Kidney (tissue), 14 donors: ENCODE data around the gene NUDT16L1. TPM values are rescaled to one million over a fixed set of nuclear protein-coding genes. Genes with fewer than 3 reads are reported as not detected.

ENCODE experiments used
- DNase-seq, 5 donors: peaks; one replicate each; pipeline ENCODE4 v3.0.0-alpha.2; 2013 to 2020
- FAIRE-seq: peaks from 2 replicates; lab custom pipeline; 2012; peaks lifted over from hg19 to GRCh38; lab: Jason Lieb, UNC
- H3K27ac ChIP-seq, 2 donors: one replicate each; pipeline ENCODE4 v1.7.0; 2013; ENCODE audit warnings: low read depth in 2 of 2, low read length in 2 of 2, inconsistent platforms in 1 of 2
- H3K27me3 ChIP-seq: one replicate; pipeline ENCODE4 v1.7.1; 2013; ENCODE audit warnings: low read length, inconsistent platforms; ENCODE audit not compliant: control insufficient read depth, insufficient read depth
- H3K36me3 ChIP-seq, 3 donors: one replicate each; pipeline versions ENCODE4 v1.7.0 to v1.7.1; 2013; ENCODE audit warnings: low read length in 3 of 3, control low read depth in 1 of 3, inconsistent platforms in 1 of 3; ENCODE audit not compliant: insufficient read depth in 3 of 3, control insufficient read depth in 2 of 3
- H3K4me1 ChIP-seq, 3 donors: one replicate each; pipeline versions ENCODE4 v1.7.0 to v1.7.1; 2013; ENCODE audit warnings: low read length in 3 of 3, inconsistent platforms in 1 of 3, low read depth in 1 of 3; ENCODE audit not compliant: control insufficient read depth in 2 of 3, insufficient read depth in 2 of 3
- H3K4me3 ChIP-seq, 3 donors: one replicate each; pipeline versions ENCODE4 v1.7.0 to v1.8.1; 2013; ENCODE audit warnings: low read length in 3 of 3, control low read depth in 1 of 3, inconsistent platforms in 1 of 3
- H3K9ac ChIP-seq, 3 donors: one replicate each; pipeline versions ENCODE4 v1.7.0 to v1.7.1; 2013; ENCODE audit warnings: low read length in 3 of 3, control low read depth in 1 of 3, inconsistent platforms in 1 of 3
- H3K9me3 ChIP-seq, 3 donors: one replicate each; pipeline versions ENCODE4 v1.7.0 to v1.7.1; 2013; ENCODE audit warnings: low read length in 3 of 3, control low read depth in 1 of 3, inconsistent platforms in 1 of 3; ENCODE audit not compliant: control insufficient read depth in 2 of 3, insufficient read depth in 1 of 3
- intact Hi-C: fragments of 100-400 bp; cut with DNase I; formaldehyde crosslinking; loops from one replicate; pipeline ENCODE4 v1.11.1; 2022
- polyA plus RNA-seq: library from polyadenylated mRNA; stranded (reverse); fragments of 350-450 nt; fragmentation: Illumina TruSeq; extraction: RNeasy Lipid Tissue Mini Kit (QIAGEN cat#74804); gene quantifications from one replicate; pipeline ENCODE4 v1.2.3, GENCODE V29; 2014; ENCODE audit warnings: low read depth, low replicate concordance; ENCODE audit not compliant: insufficient read depth
- total RNA-seq: library from RNA; stranded (reverse); fragmentation: NEBNext Ultra II Directional; extraction: Animal tissue kit (Norgen Biotek cat#: 25700); gene quantifications from one replicate; pipeline ENCODE4 v1.2.1, GENCODE V29; 2021
- TF ChIP-seq, protein P1 (sequence below): IDR thresholded peaks from 3 replicates; pipeline ENCODE4 v1.5.1; 2012; ENCODE audit warnings: mild to moderate bottlenecking, moderate library complexity, borderline replicate concordance; ENCODE audit not compliant: insufficient read depth; ENCODE audit errors: extremely low read depth
- donor health status: control.
- donor health status: control.
- donor health status: control.
- donor health status: control.
- donor health status: control.
- donor health status: DM: yes; HTN: yes; CAD: no.
- donor health status: Normal renal cell carcinoma (clear cell type).

Gene NUDT16L1
- total and polyA plus RNA-seq, 2 donors from 2014 or later = 30.6 to 69.4 TPM

DNA sequence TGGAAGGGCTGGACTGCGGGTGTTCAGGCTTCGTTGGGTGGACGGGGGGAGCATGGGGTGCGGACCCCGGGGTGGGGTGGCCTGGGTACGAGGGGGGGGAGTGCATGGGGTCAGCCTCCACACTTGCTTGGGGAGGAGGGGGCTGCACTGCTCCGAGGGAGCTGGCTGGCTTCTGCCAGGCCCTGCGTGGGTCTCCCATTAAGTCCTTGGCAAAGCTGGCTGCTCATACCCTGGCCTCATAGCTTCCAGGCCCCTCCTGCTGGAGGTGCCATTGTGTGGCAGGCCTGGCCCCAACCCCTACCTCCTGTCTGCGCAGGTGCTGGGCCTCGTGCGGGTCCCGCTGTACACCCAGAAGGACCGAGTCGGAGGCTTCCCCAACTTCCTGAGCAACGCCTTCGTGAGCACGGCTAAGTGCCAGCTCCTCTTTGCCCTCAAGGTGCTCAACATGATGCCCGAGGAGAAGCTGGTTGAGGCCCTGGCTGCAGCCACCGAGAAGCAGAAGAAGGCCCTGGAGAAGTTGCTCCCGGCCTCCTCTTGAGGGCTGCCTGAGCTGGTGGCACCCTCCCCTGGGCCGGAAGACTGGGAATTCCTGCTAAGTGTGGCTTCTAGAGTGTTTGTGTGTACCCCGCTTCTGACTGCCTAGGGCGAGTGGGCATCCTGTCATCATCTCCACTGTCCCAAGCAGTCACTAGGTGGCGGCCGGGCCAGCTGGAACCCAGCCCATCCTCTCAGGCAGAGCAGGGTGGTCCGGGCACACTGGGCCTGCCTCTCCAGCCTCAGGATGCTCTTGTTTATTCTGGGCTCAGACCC is 1.5 kb downstream of the NUDT16L1 start:
- Histone ChIP-seq H3K27ac (peak overlapping the region in 1 of 2 donors; percentile 11), H3K4me3 (peak overlapping the region in 2 of 3 donors; percentile 34 to 77), H3K9me3 (no peaks in the 10 kb centered on the region), H3K9ac (peak overlapping the region in 1 of 3 donors; percentile 7), H3K4me1 (peaks cover 0 to 34% (median 3%) of the 10 kb centered on the region in 3 donors), H3K36me3 (peaks cover 2 to 24% (median 10%) of the 10 kb centered on the region in 3 donors), H3K27me3 (no peaks in the 10 kb centered on the region)
- intact Hi-C loops = no loop called here
- FAIRE-seq (no peak), DNase-seq (peak in 2 of 5 donors; percentile 60 to 81)
- TF ChIP-seq, protein P1, sequence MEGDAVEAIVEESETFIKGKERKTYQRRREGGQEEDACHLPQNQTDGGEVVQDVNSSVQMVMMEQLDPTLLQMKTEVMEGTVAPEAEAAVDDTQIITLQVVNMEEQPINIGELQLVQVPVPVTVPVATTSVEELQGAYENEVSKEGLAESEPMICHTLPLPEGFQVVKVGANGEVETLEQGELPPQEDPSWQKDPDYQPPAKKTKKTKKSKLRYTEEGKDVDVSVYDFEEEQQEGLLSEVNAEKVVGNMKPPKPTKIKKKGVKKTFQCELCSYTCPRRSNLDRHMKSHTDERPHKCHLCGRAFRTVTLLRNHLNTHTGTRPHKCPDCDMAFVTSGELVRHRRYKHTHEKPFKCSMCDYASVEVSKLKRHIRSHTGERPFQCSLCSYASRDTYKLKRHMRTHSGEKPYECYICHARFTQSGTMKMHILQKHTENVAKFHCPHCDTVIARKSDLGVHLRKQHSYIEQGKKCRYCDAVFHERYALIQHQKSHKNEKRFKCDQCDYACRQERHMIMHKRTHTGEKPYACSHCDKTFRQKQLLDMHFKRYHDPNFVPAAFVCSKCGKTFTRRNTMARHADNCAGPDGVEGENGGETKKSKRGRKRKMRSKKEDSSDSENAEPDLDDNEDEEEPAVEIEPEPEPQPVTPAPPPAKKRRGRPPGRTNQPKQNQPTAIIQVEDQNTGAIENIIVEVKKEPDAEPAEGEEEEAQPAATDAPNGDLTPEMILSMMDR = no peak

DNA sequence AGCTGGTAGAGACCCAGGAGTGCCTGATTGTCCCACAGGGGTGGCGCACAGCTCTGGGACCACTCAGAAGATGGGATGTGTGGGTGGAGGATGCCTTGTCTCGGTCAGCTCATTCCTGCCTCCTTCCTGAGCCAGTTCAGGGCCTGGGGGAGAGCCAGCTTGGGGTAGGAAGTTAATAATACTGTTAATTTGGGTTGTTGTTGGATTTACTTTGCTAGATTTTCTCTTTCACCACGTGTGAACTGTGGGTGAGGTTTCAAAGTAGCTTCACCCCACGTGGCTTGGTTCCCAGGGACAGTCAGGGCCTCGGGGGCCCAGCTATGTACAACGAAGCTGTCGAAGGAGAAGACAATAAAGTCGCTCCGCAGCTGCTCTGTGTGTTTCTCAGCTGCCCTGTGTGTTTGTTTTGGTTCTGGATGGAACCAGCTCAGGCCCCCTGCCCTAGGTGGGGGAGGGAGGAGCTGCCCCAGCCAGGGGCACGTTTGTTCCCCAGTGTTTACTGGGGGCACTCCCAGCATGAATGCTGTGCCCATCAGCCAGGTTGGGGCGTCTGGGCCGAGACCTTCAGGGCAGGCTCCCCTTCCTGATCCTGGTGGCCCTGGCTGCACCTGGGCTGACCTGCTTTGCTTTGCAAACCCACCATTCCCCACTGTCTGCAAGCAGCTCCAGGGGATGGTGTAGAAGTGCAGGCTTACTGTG is 2.3 kb downstream of the NUDT16L1 start:
- peaks cover 0 to 34% (median 3%) of the 10 kb centered on the region in 3 donors for H3K4me1 ChIP-seq
- no peaks in the 10 kb centered on the region for H3K27me3 ChIP-seq
- intact Hi-C loops = no loop called here
- H3K9ac ChIP-seq = no peak overlapping the region
- FAIRE-seq = no peak
- TF ChIP-seq, protein P1 = no peak
- no peak overlapping the region for H3K27ac ChIP-seq
- DNase-seq = no peak
- peaks cover 3 to 28% (median 14%) of the 10 kb centered on the region in 3 donors for H3K36me3 ChIP-seq
- no peaks in the 10 kb centered on the region for H3K9me3 ChIP-seq
- no peak overlapping the region for H3K4me3 ChIP-seq

DNA sequence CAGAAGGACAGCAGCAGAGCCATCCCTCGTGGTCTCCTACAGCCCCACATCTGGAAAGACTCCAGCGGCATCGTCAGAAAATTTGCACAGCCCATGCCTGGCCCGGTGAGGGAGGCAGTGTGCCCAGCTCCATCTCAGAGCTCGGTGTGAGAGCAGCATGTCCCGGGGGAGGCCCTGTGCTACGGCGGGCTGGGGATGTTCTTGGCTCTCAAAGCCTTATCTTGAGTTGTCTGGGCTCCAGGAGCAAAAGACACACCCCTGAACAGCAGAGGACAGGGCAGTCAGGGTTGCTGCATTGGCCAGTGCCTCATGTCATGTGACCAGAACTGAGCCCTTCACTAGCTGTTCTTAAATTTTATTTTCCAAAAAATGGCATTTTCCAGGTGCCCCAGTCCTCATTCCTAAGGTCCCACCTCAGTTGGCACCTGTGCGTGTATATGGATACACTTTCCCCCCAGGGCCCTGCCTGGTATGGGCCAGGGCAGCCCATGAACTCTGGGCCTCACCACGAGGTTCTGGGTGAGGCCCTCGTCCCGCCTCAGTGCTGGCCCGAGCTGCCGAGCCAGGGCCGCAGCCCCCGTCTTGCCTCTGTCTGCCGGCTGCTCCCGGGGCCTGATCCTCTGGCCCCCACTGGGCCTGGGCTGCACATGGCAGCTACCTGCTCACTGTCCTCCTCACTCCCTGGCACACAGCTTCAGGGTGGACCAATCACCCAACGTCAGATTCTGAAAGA is 3.0 kb downstream of the NUDT16L1 start:
- H3K9ac ChIP-seq = no peak overlapping the region
- intact Hi-C loops = no loop called here
- no peak overlapping the region for H3K4me3 ChIP-seq
- H3K9me3 ChIP-seq = no peaks in the 10 kb centered on the region
- H3K4me1 ChIP-seq = peaks cover 0 to 34% (median 3%) of the 10 kb centered on the region in 3 donors
- no peaks in the 10 kb centered on the region for H3K27me3 ChIP-seq
- no peak for FAIRE-seq
- peaks cover 3 to 33% (median 16%) of the 10 kb centered on the region in 3 donors for H3K36me3 ChIP-seq
- H3K27ac ChIP-seq = no peak overlapping the region
- TF ChIP-seq, protein P1 = no peak
- DNase-seq = no peak
